ENCODE measurements around the gene SYK.

Gene SYK

GRCh38 chr9:90874194-90874593, 72.6 kb downstream of the SYK start:
- TF ChIP-seq CTCF (conservative IDR thresholded peaks at IDR 0.05; ENCODE audit: low read length) = no peak
- H3K4me3 ChIP-seq (ENCODE audit: low read length) = no peak overlapping the region
- no peak for DNase-seq (ENCODE audit: low read depth)

GRCh38 chr9:90878562-90878961, 76.9 kb downstream of the SYK start:
- TF ChIP-seq CTCF (conservative IDR thresholded peaks at IDR 0.05; ENCODE audit: low read length) = no peak
- no peak for DNase-seq (ENCODE audit: low read depth)
- no peak overlapping the region for H3K4me3 ChIP-seq (ENCODE audit: low read length)

GRCh38 chr9:90880066-90880465, 78.4 kb downstream of the SYK start:
- no peak for TF ChIP-seq CTCF (conservative IDR thresholded peaks at IDR 0.05; ENCODE audit: low read length)
- no peak for DNase-seq (ENCODE audit: low read depth)

GRCh38 chr9:90880669-90881068, 79.0 kb downstream of the SYK start:
- H3K4me3 ChIP-seq (ENCODE audit: low read length) = no peak overlapping the region
- DNase-seq (ENCODE audit: low read depth) = no peak
- no peak for TF ChIP-seq CTCF (conservative IDR thresholded peaks at IDR 0.05; ENCODE audit: low read length)

More at GRCh38 chr9:90880066-90880465, 78.4 kb downstream of the SYK start:
- H3K4me3 ChIP-seq (ENCODE audit: low read length) = no peak overlapping the region

- no peak overlapping the region for H3K4me3 ChIP-seq (ENCODE audit: low read length)
- no peak for TF ChIP-seq CTCF (conservative IDR thresholded peaks at IDR 0.05; ENCODE audit: low read length)
- no peak for DNase-seq (ENCODE audit: low read depth)
Measured at GRCh38 chr9:90881648-90882047, 80.0 kb downstream of the SYK start.

- TF ChIP-seq CTCF (conservative IDR thresholded peaks at IDR 0.05; ENCODE audit: low read length) = no peak
Measured at GRCh38 chr9:90882991-90883600, 81.5 kb downstream of the SYK start.

GRCh38 chr9:90883661-90884060, 82.0 kb downstream of the SYK start:
- H3K4me3 ChIP-seq (ENCODE audit: low read length) = no peak overlapping the region
- no peak for TF ChIP-seq CTCF (conservative IDR thresholded peaks at IDR 0.05; ENCODE audit: low read length)
- DNase-seq (ENCODE audit: low read depth) = no peak

More at GRCh38 chr9:90882991-90883600, 81.5 kb downstream of the SYK start:
- no peak for DNase-seq (ENCODE audit: low read depth)
- H3K4me3 ChIP-seq (ENCODE audit: low read length) = no peak overlapping the region

Measured in AG10803 (cell line).